ENCODE data around the gene CAVIN1. TPM values are rescaled to one million over a fixed set of nuclear protein-coding genes. Genes with fewer than 3 reads are reported as not detected.

The CAVIN1 gene
- polyA plus RNA-seq, 3 donors: 0.01 TPM; not detected in 2

GRCh38 chr17:42388381-42389134, 34.5 kb downstream of the CAVIN1 start, which contains the start of gene STAT3:
Gene STAT3 (minus strand): TSS chr17:42388442. CDS start chr17:42348516, 39,926 bp downstream.
- TF ChIP-seq CTCF (IDR thresholded peaks at IDR 0.05): no peak
- peaks cover 43% of the 10 kb centered on the region for H4K20me1 ChIP-seq (ENCODE audit: insufficient read depth, low read length)
- H3K4me3 ChIP-seq (replicated peaks in 1 of 3; ENCODE audit: low read depth in 2 of 3, low read length in 3 of 3): peak within 1 kb of the TSS; percentile 88 to 97 (median 93)
- no peaks in the 10 kb centered on the region for H3K27me3 ChIP-seq (ENCODE audit: control insufficient read depth in 2 of 2, insufficient read depth in 2 of 2, low read length in 2 of 2)
- intact Hi-C loops (cut with micrococcal nuclease): loop anchor here in 1 of 2 donors (1.0 to 5.0 kb wide), 3 partner anchors 51 to 174 kb away; partner anchors contain the start of genes ATP6V0A1 and COASY
- peak within 1 kb of the TSS; percentile 98 for H3K9ac ChIP-seq (ENCODE audit: insufficient read depth, low read length, poor library complexity, severe bottlenecking)
- Mint-ChIP-seq H3K4me1 (peaks cover 35% of the 10 kb centered on the region), H3K9me3 (no peaks in the 10 kb centered on the region), H3K27ac (peak within 1 kb of the TSS; percentile 100), H3K36me3 (peaks cover 2 to 7% of the 10 kb centered on the region in 2 donors), H3K4me3 (peak within 1 kb of the TSS; percentile 98), H3K27me3 (ENCODE audit: low read depth in 3 of 3) (peaks cover 0 to 2% (median 2%) of the 10 kb centered on the region in 3 donors)
- peaks cover 48% of the 10 kb centered on the region for H3K79me2 ChIP-seq (ENCODE audit: insufficient read depth, low read length)
- H2AFZ ChIP-seq (ENCODE audit: insufficient read depth, low read depth, low read length, poor library complexity, severe bottlenecking): peak within 1 kb of the TSS; percentile 77
- H3K4me2 ChIP-seq (replicated peaks; ENCODE audit: extremely low read depth, low read length, poor library complexity, severe bottlenecking): peak within 1 kb of the TSS; percentile 89
- 0% methylated on average over 35 of the region's 44 CpGs for WGBS (ENCODE audit: insufficient coverage)
- peak within 1 kb of the TSS; percentile 98 to 100 for H3K27ac ChIP-seq (ENCODE audit: low read depth in 1 of 2, low read length in 2 of 2)
- no peaks in the 10 kb centered on the region for H3K36me3 ChIP-seq (replicated peaks in 1 of 2; ENCODE audit: control insufficient read depth in 1 of 2, insufficient read depth in 2 of 2, low read length in 2 of 2)
- H3K9me3 ChIP-seq (replicated peaks in 1 of 2; ENCODE audit: control insufficient read depth in 1 of 2, insufficient read depth in 1 of 2, low read length in 2 of 2): no peaks in the 10 kb centered on the region
- peak; percentile 100 for DNase-seq
- peaks cover 14 to 26% of the 10 kb centered on the region in 2 donors for H3K4me1 ChIP-seq (ENCODE audit: control insufficient read depth in 1 of 2, insufficient read depth in 2 of 2, low read length in 2 of 2)

- under 1% methylated on average over 59 of the region's 62 CpGs for WGBS (ENCODE audit: insufficient coverage)
- peak overlapping the region; percentile 98 to 100 for H3K27ac ChIP-seq (ENCODE audit: low read depth in 1 of 2, low read length in 2 of 2)
- no peak for TF ChIP-seq CTCF (IDR thresholded peaks at IDR 0.05)
- H3K4me3 ChIP-seq (replicated peaks in 1 of 3; ENCODE audit: low read depth in 2 of 3, low read length in 3 of 3): peak overlapping the region; percentile 88 to 97 (median 93)
- intact Hi-C loops (cut with micrococcal nuclease): loop anchor here in 1 of 2 donors (1.0 to 5.0 kb wide), 3 partner anchors 51 to 174 kb away; partner anchors contain the start of genes ATP6V0A1 and COASY
- Mint-ChIP-seq H3K4me3 (peak overlapping the region; percentile 97 to 98), H3K27ac (peak overlapping the region; percentile 98 to 100 (median 100)), H3K36me3 (peaks cover 2 to 7% of the 10 kb centered on the region in 2 donors), H3K9me3 (no peaks in the 10 kb centered on the region), H3K27me3 (ENCODE audit: low read depth in 3 of 3) (peaks cover 0 to 2% (median 2%) of the 10 kb centered on the region in 3 donors), H3K4me1 (peaks cover 42% of the 10 kb centered on the region)
- H3K79me2 ChIP-seq (ENCODE audit: insufficient read depth, low read length): peaks cover 55% of the 10 kb centered on the region
- no peaks in the 10 kb centered on the region for H3K9me3 ChIP-seq (replicated peaks in 1 of 2; ENCODE audit: control insufficient read depth in 1 of 2, insufficient read depth in 1 of 2, low read length in 2 of 2)
- peak overlapping the region; percentile 71 for H2AFZ ChIP-seq (ENCODE audit: insufficient read depth, low read depth, low read length, poor library complexity, severe bottlenecking)
- peak overlapping the region; percentile 98 for H3K9ac ChIP-seq (ENCODE audit: insufficient read depth, low read length, poor library complexity, severe bottlenecking)
- peaks cover 50% of the 10 kb centered on the region for H4K20me1 ChIP-seq (ENCODE audit: insufficient read depth, low read length)
- H3K36me3 ChIP-seq (replicated peaks in 1 of 2; ENCODE audit: control insufficient read depth in 1 of 2, insufficient read depth in 2 of 2, low read length in 2 of 2): no peaks in the 10 kb centered on the region
- H3K4me2 ChIP-seq (replicated peaks; ENCODE audit: extremely low read depth, low read length, poor library complexity, severe bottlenecking): peak overlapping the region; percentile 89
- DNase-seq: peak; percentile 15 to 58 (median 33)
- peaks cover 14 to 26% of the 10 kb centered on the region in 2 donors for H3K4me1 ChIP-seq (ENCODE audit: control insufficient read depth in 1 of 2, insufficient read depth in 2 of 2, low read length in 2 of 2)
- no peaks in the 10 kb centered on the region for H3K27me3 ChIP-seq (ENCODE audit: control insufficient read depth in 2 of 2, insufficient read depth in 2 of 2, low read length in 2 of 2)
Measured at GRCh38 chr17:42387661-42388380, 35.2 kb downstream of the CAVIN1 start.
